HepG2 (cell line): ENCODE results near the gene GJE1. TPM values are rescaled to one million over a fixed set of nuclear protein-coding genes. Genes with fewer than 3 reads are reported as not detected.
A peak's percentile ranks its signal among the peaks of the same experiment; 100 is the strongest.

ENCODE experiments used
- ATAC-seq: fragments of 200-7000 bp; cut with Tn5 transposase; 3 replicates; pipeline ENCODE4 v1.9.1; 2020; ENCODE audit warnings: mild to moderate bottlenecking, moderate library complexity
- BruUV-seq: library from RNA; stranded (reverse); fragments of 400-500 nt; replicated peaks from 2 replicates; lab custom pipeline; 2021; lab: Mats Ljungman, UMichigan
- CTCF ChIA-PET: fragments of 300-600 bp; formaldehyde crosslinking; extraction: SDS; loops from one replicate; lab custom pipeline; 2021; ENCODE audit warnings: low total read pairs, inconsistent platforms, low intra/inter-chr PET ratio; lab: Yijun Ruan, JAX
- POLR2A ChIA-PET: fragments of 350-600 bp; sonication (Branson Sonifier 250); formaldehyde crosslinking; loops from one replicate; lab custom pipeline; 2020; ENCODE audit warnings: antibody characterized with exemption, inconsistent platforms; lab: Yijun Ruan, JAX
- DNase-seq: peaks from one replicate; pipeline ENCODE4 v3.0.0-alpha.2; 2015; ENCODE audit warnings: low spot score
- FAIRE-seq: peaks from 3 replicates; lab custom pipeline; 2011; peaks lifted over from hg19 to GRCh38; lab: Jason Lieb, UNC
- H2AFZ ChIP-seq: one replicate; pipeline ENCODE4 v1.6.1; 2011; ENCODE audit warnings: low read length, inconsistent platforms
- H3K27ac ChIP-seq: fragments of 300-600 bp; 3 replicates; pipeline ENCODE4 v1.8.0; 2011; ENCODE audit warnings: mixed run types, mild to moderate bottlenecking, mixed read lengths, low read length, inconsistent platforms; ENCODE audit not compliant: insufficient read depth; ENCODE audit errors: extremely low read length
- H3K27me3 ChIP-seq, 2 experiments: fragments of 200-600 bp in 1 of 2; 2 replicates in 1 of 2; 3 replicates in 1 of 2; pipeline versions ENCODE4 v1.6.0 to v1.8.0; 2011; ENCODE audit warnings: low read length in 2 of 2, mild to moderate bottlenecking in 2 of 2, moderate library complexity in 2 of 2, inconsistent platforms in 1 of 2; ENCODE audit not compliant: insufficient read depth in 2 of 2, control insufficient read depth in 1 of 2
- H3K36me3 ChIP-seq, 2 experiments: fragments of 200-600 bp in 1 of 2; replicated peaks in 1 of 2; 2 replicates in 1 of 2; 3 replicates in 1 of 2; pipeline versions ENCODE4 v1.5.1 to v1.8.0; 2011; ENCODE audit warnings: low read length in 2 of 2, inconsistent platforms in 1 of 2; ENCODE audit not compliant: insufficient read depth in 2 of 2, control insufficient read depth in 1 of 2
- H3K4me1 ChIP-seq: 2 replicates; pipeline ENCODE4 v1.5.1; 2012; ENCODE audit warnings: low read length, inconsistent platforms; ENCODE audit not compliant: insufficient read depth
- H3K4me2 ChIP-seq: 2 replicates; pipeline ENCODE4 v1.6.0; 2011; ENCODE audit warnings: low read depth, low read length, inconsistent platforms
- H3K4me3 ChIP-seq, 3 experiments: fragments of 200-600 bp in 1 of 3; sonication (generic), shearing (Covaris generic) in 1 of 3; replicated peaks in 1 of 3; 2 replicates each; pipeline ENCODE4 v1.5.1; 2011 to 2016; ENCODE audit warnings: low read length in 3 of 3, inconsistent platforms in 2 of 3, low read depth in 2 of 3, mild to moderate bottlenecking in 2 of 3, control low read depth in 1 of 3, mixed read lengths in 1 of 3; ENCODE audit not compliant: insufficient read depth in 1 of 3
- H3K79me2 ChIP-seq: one replicate; pipeline ENCODE4 v1.6.1; 2011; ENCODE audit warnings: low read length, inconsistent platforms; ENCODE audit not compliant: insufficient read depth
- H3K9ac ChIP-seq: 2 replicates; pipeline ENCODE4 v1.6.0; 2011; ENCODE audit warnings: mild to moderate bottlenecking, low read depth, low read length, inconsistent platforms; ENCODE audit not compliant: insufficient read depth
- H3K9me3 ChIP-seq: 2 replicates; pipeline ENCODE4 v1.5.1; 2012; ENCODE audit warnings: mild to moderate bottlenecking, low read length
- H4K20me1 ChIP-seq: 2 replicates; pipeline ENCODE4 v1.6.0; 2011; ENCODE audit warnings: inconsistent platforms, mild to moderate bottlenecking, low read length, moderate library complexity; ENCODE audit not compliant: insufficient read depth
- CEBPG ChIP-seq: IDR thresholded peaks from 2 replicates; pipeline ENCODE4 v1.6.1; 2016
- GFI1 ChIP-seq: sonication (generic); formaldehyde crosslinking; IDR thresholded peaks from 2 replicates; pipeline ENCODE4 v1.5.0; 2020; ENCODE audit warnings: missing genetic modification reagents, mild to moderate bottlenecking, borderline replicate concordance
- HOMEZ ChIP-seq: IDR thresholded peaks from 2 replicates; pipeline ENCODE4 v1.6.1; 2016; ENCODE audit warnings: low read depth
- LBX2 ChIP-seq: sonication (generic); formaldehyde crosslinking; IDR thresholded peaks from 2 replicates; pipeline ENCODE4 v1.5.0; 2020; ENCODE audit warnings: missing genetic modification reagents, mild to moderate bottlenecking, borderline replicate concordance
- RAD21 ChIP-seq: fragments of 450-650 bp; formaldehyde crosslinking; IDR thresholded peaks from 2 replicates; pipeline ENCODE4 v1.5.0; 2020; ENCODE audit warnings: mild to moderate bottlenecking
- SMAD3 ChIP-seq: sonication (generic); formaldehyde crosslinking; IDR thresholded peaks from 2 replicates; pipeline ENCODE4 v1.4.0; 2020; ENCODE audit warnings: missing genetic modification reagents
- STAG1 ChIP-seq: sonication (generic); formaldehyde crosslinking; IDR thresholded peaks from 2 replicates; pipeline ENCODE4 v1.4.0; 2020; ENCODE audit warnings: missing genetic modification reagents
- ZNF124 ChIP-seq: sonication (generic); formaldehyde crosslinking; IDR thresholded peaks from 2 replicates; pipeline ENCODE4 v1.4.0; 2020; ENCODE audit warnings: missing genetic modification reagents
- ZNF574 ChIP-seq: sonication (generic); formaldehyde crosslinking; IDR thresholded peaks from 2 replicates; pipeline ENCODE4 v1.4.0; 2020; ENCODE audit warnings: missing genetic modification reagents
- WGBS: methylation state at CpG from one replicate; pipeline ENCODE4 v1.1.6; 2017; ENCODE audit warnings: low lambda C conversion rate; 5-methylcytosine and 5-hydroxymethylcytosine counted together
- in situ Hi-C: cut with HindIII; loops from 2 replicates; pipeline ENCODE4 v1.10.0; 2017; ENCODE audit warnings: low pct_unique_long_range_greater_than_20kb; ENCODE audit not compliant: extremely low pct_ligation_motif_present
- intact Hi-C: fragments of 100-400 bp; cut with micrococcal nuclease; formaldehyde crosslinking; loops from one replicate; pipeline ENCODE4 v1.10.0; 2022; ENCODE audit not compliant: unreplicated experiment
- polyA plus RNA-seq, 8 experiments: library from polyadenylated mRNA; depleted of rRNA in 3 of 8; stranded (reverse) in 7 of 8; unstranded in 1 of 8; fragments of >200 nt; fragmentation: Illumina TruSeq in 4 of 8; extraction: Trizol in 4 of 8; gene quantifications; 2 replicates each; pipeline versions ENCODE4 v1.2.1 to v1.2.3, GENCODE V29; 2011 to 2016; ENCODE audit warnings: low read depth in 4 of 8, missing spikeins in 1 of 8, mixed read lengths in 1 of 8; ENCODE audit not compliant: insufficient read depth in 1 of 8
- total RNA-seq, 5 experiments: library from RNA; depleted of rRNA; stranded (reverse); fragments of >200 nt; fragmentation: Illumina TruSeq; extraction: Trizol; gene quantifications; 2 replicates each; pipeline ENCODE4 v1.2.3, GENCODE V29; 2016; ENCODE audit warnings: low read depth in 1 of 5
- TF ChIP-seq, protein P1 (sequence below): sonication (generic); formaldehyde crosslinking; IDR thresholded peaks from 2 replicates; pipeline ENCODE4 v1.4.0; 2020; ENCODE audit warnings: missing genetic modification reagents, low read depth, mild to moderate bottlenecking, borderline replicate concordance
- TF ChIP-seq, protein P2 (sequence below): IDR thresholded peaks from 2 replicates; pipeline ENCODE4 v1.6.1; 2018; ENCODE audit warnings: missing genetic modification reagents
- TF ChIP-seq, protein P3 (sequence below): sonication (generic); formaldehyde crosslinking; IDR thresholded peaks from 2 replicates; pipeline ENCODE4 v1.9.0; 2022; ENCODE audit warnings: low read depth, missing genetic modification reagents

GJE1 gene
- total and polyA plus RNA-seq, 2 of the 13 experiments (the other 11 are each of a cell fraction or from before 2014, with no cell fraction given): not detected

GRCh38 chr6:142112451-142113061 lies 20.2 kb upstream of the GJE1 start:
- WGBS: under 1% methylated on average over 4 of the region's 4 CpGs
- no peaks in the 10 kb centered on the region for H3K4me1 ChIP-seq
- peak; percentile 63 for FAIRE-seq
- TF ChIP-seq LBX2 (CRISPR knock-in tag): no peak
- TF ChIP-seq, protein P1, sequence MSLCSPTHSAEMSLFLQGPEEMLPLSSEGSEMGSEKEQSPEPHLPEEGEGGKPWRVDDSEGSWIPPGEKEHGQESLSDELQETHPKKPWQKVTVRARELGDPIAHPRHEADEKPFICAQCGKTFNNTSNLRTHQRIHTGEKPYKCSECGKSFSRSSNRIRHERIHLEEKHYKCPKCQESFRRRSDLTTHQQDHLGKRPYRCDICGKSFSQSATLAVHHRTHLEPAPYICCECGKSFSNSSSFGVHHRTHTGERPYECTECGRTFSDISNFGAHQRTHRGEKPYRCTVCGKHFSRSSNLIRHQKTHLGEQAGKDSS (CRISPR knock-in tag): no peak
- 0 out of 2 replicates have a peak, but pooled peaks have one; percentile 39 for TF ChIP-seq GFI1
- no peak for TF ChIP-seq ZNF574 (CRISPR knock-in tag)
- TF ChIP-seq HOMEZ (CRISPR knock-in tag): peak; percentile 33; the same call in 1 of the 2 replicates
- TF ChIP-seq STAG1 (CRISPR knock-in tag): peak; percentile 89
- 0 out of 2 replicates have a peak, but pooled peaks have one; percentile 38 for TF ChIP-seq ZNF124 (CRISPR knock-in tag)
- peak; percentile 52 for TF ChIP-seq CEBPG (CRISPR knock-in tag)
- TF ChIP-seq, protein P2, sequence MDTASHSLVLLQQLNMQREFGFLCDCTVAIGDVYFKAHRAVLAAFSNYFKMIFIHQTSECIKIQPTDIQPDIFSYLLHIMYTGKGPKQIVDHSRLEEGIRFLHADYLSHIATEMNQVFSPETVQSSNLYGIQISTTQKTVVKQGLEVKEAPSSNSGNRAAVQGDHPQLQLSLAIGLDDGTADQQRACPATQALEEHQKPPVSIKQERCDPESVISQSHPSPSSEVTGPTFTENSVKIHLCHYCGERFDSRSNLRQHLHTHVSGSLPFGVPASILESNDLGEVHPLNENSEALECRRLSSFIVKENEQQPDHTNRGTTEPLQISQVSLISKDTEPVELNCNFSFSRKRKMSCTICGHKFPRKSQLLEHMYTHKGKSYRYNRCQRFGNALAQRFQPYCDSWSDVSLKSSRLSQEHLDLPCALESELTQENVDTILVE: 0 out of 2 replicates have a peak, but pooled peaks have one; percentile 54
- peak; percentile 51; the same call in 1 of the 2 replicates for TF ChIP-seq RAD21 (CRISPR knock-in tag)
- TF ChIP-seq SMAD3 (CRISPR knock-in tag): 0 out of 2 replicates have a peak, but pooled peaks have one; percentile 32
- TF ChIP-seq, protein P3, sequence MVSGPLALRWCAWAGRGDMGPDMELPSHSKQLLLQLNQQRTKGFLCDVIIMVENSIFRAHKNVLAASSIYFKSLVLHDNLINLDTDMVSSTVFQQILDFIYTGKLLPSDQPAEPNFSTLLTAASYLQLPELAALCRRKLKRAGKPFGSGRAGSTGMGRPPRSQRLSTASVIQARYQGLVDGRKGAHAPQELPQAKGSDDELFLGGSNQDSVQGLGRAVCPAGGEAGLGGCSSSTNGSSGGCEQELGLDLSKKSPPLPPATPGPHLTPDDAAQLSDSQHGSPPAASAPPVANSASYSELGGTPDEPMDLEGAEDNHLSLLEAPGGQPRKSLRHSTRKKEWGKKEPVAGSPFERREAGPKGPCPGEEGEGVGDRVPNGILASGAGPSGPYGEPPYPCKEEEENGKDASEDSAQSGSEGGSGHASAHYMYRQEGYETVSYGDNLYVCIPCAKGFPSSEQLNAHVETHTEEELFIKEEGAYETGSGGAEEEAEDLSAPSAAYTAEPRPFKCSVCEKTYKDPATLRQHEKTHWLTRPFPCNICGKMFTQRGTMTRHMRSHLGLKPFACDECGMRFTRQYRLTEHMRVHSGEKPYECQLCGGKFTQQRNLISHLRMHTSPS: no peak

More at GRCh38 chr6:142112451-142113061, 20.2 kb upstream of the GJE1 start:
- H3K27ac ChIP-seq: no peak overlapping the region
- BruUV-seq: no TSS peak
- H3K27me3 ChIP-seq: no peaks in the 10 kb centered on the region
- intact Hi-C loops: loop anchor here (1.0 kb wide), 2 partner anchors 123 to 435 kb away; no protein-coding TSS in a partner anchor
- in situ Hi-C loops: loop anchor here (10.0 kb wide), 1 partner anchor 128 kb away; no protein-coding TSS in a partner anchor
- DNase-seq (peak; percentile 72), ATAC-seq (peak; percentile 56; the same call in 2 of the 3 replicates)
- ChIA-PET POLR2A (no interaction called here), CTCF (interaction anchor here (1.6 to 3.9 kb wide), 3 partner anchors 123 to 437 kb away, joined by 3 to 30 read pairs (median 16); no protein-coding TSS in a partner anchor)
- no peaks in the 10 kb centered on the region for H3K9me3 ChIP-seq
- no peak overlapping the region for H3K9ac ChIP-seq
- H3K79me2 ChIP-seq: no peaks in the 10 kb centered on the region
- H2AFZ ChIP-seq: no peak overlapping the region
- H3K4me3 ChIP-seq: no peak overlapping the region
- H3K36me3 ChIP-seq: no peaks in the 10 kb centered on the region
- H3K4me2 ChIP-seq: no peak overlapping the region
- no peaks in the 10 kb centered on the region for H4K20me1 ChIP-seq
